ENCODE measurements around the gene ABCA2. TPM values are rescaled to one million over a fixed set of nuclear protein-coding genes. Genes with fewer than 3 reads are reported as not detected.

The ABCA2 gene
- total RNA-seq, 1 experiment from 2014 or later, result 22.4 TPM

DNA sequence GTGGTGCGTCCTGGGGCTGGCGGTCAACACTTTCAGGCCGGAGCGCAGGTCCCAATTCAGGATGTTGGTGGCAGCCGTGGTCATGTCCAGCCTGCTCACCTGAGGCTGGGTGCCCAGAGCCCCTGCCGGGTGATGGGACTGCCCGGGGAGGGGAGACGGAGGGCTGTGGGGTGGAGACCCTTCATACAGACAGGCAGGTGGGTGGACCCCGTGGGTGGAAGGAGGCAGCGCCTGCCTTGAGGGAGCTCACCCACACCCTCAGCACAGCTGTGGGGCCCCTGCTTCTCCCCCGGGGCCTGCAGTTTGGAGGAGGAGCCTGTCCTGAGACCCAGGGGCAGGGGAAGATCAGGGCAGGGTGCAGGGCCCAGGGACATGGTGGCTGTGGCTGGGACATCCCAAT is 57.7 kb downstream of the ABCA2 start:
- no peak overlapping the region for H3K23ac ChIP-seq (ENCODE audit: insufficient read length, low read depth, low read length)
- WGBS (ENCODE audit: extremely low coverage, insufficient read length, low lambda C conversion rate), result no CpG with 5 or more reads among the region's 11 CpGs
- no peak overlapping the region for H2BK20ac ChIP-seq (ENCODE audit: low read depth, low read length, poor library complexity, severe bottlenecking)
- peaks cover 7 to 10% of the 10 kb centered on the region in 2 experiments for H3K4me1 Mint-ChIP-seq
- H3K9me3 ChIP-seq (ENCODE audit: control insufficient read depth, low read depth, low read length), result no peaks in the 10 kb centered on the region
- H4K5ac ChIP-seq (ENCODE audit: insufficient read length, low read depth, low read length), result no peak overlapping the region
- H3K36me3 Mint-ChIP-seq (ENCODE audit: insufficient read depth in 1 of 3, low read depth in 3 of 3), result no peaks in the 10 kb centered on the region
- no peaks in the 10 kb centered on the region for H3K27me3 ChIP-seq (ENCODE audit: insufficient read depth, low read length)
- H2AK5ac ChIP-seq (ENCODE audit: insufficient read length, low read length), result no peak overlapping the region
- no peak overlapping the region for H2BK15ac ChIP-seq (ENCODE audit: low read depth, low read length)
- no peaks in the 10 kb centered on the region for H3K79me2 ChIP-seq (ENCODE audit: insufficient read depth, low read length)
- H2BK5ac ChIP-seq (ENCODE audit: insufficient read length, low read length), result no peak overlapping the region
- H3K56ac ChIP-seq (ENCODE audit: insufficient read length, low read depth, low read length), result no peak overlapping the region
- H3K4me2 ChIP-seq (ENCODE audit: insufficient read depth, insufficient read length, low read length), result no peak overlapping the region
- H4K8ac ChIP-seq (replicated peaks; ENCODE audit: insufficient read length, low read depth, low read length), result no peak overlapping the region
- H3K4ac ChIP-seq (ENCODE audit: low read depth, low read length), result no peak overlapping the region
- H2BK120ac ChIP-seq (ENCODE audit: low read depth, low read length, poor library complexity, severe bottlenecking), result no peak overlapping the region
- no peaks in the 10 kb centered on the region for H3K9me3 Mint-ChIP-seq
- H2BK12ac ChIP-seq (ENCODE audit: insufficient read length, low read depth, low read length), result no peak overlapping the region
- no peak for DNase-seq
- no peak overlapping the region for H3K4me3 Mint-ChIP-seq
- no peak overlapping the region for H3K18ac ChIP-seq (ENCODE audit: insufficient read length, low read depth, low read length)
- no peaks in the 10 kb centered on the region for H4K20me1 ChIP-seq (ENCODE audit: control insufficient read depth, insufficient read depth, insufficient read length)
- H2AFZ ChIP-seq (ENCODE audit: low read length), result no peak overlapping the region
- peaks cover 12% of the 10 kb centered on the region for H3K27me3 Mint-ChIP-seq (ENCODE audit: low read depth)
- no peaks in the 10 kb centered on the region for H3K79me1 ChIP-seq (ENCODE audit: insufficient read depth, low read depth, low read length, poor library complexity, severe bottlenecking)
- H3K27ac ChIP-seq (ENCODE audit: insufficient read length, low read depth, low read length), result no peak overlapping the region
- TF ChIP-seq, protein P1, sequence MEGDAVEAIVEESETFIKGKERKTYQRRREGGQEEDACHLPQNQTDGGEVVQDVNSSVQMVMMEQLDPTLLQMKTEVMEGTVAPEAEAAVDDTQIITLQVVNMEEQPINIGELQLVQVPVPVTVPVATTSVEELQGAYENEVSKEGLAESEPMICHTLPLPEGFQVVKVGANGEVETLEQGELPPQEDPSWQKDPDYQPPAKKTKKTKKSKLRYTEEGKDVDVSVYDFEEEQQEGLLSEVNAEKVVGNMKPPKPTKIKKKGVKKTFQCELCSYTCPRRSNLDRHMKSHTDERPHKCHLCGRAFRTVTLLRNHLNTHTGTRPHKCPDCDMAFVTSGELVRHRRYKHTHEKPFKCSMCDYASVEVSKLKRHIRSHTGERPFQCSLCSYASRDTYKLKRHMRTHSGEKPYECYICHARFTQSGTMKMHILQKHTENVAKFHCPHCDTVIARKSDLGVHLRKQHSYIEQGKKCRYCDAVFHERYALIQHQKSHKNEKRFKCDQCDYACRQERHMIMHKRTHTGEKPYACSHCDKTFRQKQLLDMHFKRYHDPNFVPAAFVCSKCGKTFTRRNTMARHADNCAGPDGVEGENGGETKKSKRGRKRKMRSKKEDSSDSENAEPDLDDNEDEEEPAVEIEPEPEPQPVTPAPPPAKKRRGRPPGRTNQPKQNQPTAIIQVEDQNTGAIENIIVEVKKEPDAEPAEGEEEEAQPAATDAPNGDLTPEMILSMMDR (conservative IDR thresholded peaks at IDR 0.05), result no peak
- H3K14ac ChIP-seq (ENCODE audit: insufficient read depth, low read length), result no peak overlapping the region
- no peak overlapping the region for H3K9ac ChIP-seq (ENCODE audit: extremely low read depth, insufficient read length, low read length)
- H3T11ph ChIP-seq (ENCODE audit: low read length), result no peak overlapping the region
- H4K91ac ChIP-seq (ENCODE audit: insufficient read length, low read depth, low read length), result no peak overlapping the region
- H3K23me2 ChIP-seq (ENCODE audit: insufficient read length, low read depth, low read length, poor library complexity, severe bottlenecking), result no peaks in the 10 kb centered on the region
- no peak overlapping the region for H3K27ac Mint-ChIP-seq
- H3K4me1 ChIP-seq (ENCODE audit: insufficient read depth, low read length), result peaks cover 2% of the 10 kb centered on the region; the same call in 1 of the 2 replicates

Data from H9 (cell line).